GM23338 (cell line): ENCODE results near the gene VDAC1. TPM values are rescaled to one million over a fixed set of nuclear protein-coding genes. Genes with fewer than 3 reads are reported as not detected.

Experiments
- ATAC-seq: fragments of 200-7000 bp; cut with Tn5 transposase; 3 replicates; pipeline ENCODE4 v1.9.1; 2020
- DNase-seq: peaks from one replicate; pipeline ENCODE4 v3.0.0-alpha.2; 2015; ENCODE audit warnings: low spot score
- H2AFZ ChIP-seq: fragments of 200-600 bp; sonication (generic); 2 replicates; pipeline ENCODE4 v1.8.0; 2016; ENCODE audit warnings: antibody characterized with exemption, mild to moderate bottlenecking, moderate library complexity
- H3F3A ChIP-seq: fragments of 200-600 bp; sonication (generic); replicated peaks from 2 replicates; pipeline ENCODE4 v1.8.0; 2017; ENCODE audit warnings: antibody characterized with exemption, mixed run types, low read depth
- H3K27ac ChIP-seq: fragments of 200-600 bp; sonication (generic); 2 replicates; pipeline ENCODE4 v1.6.1; 2016; ENCODE audit warnings: low read depth
- H3K27me3 ChIP-seq: fragments of 200-600 bp; sonication (generic); 2 replicates; pipeline ENCODE4 v1.8.0; 2016; ENCODE audit warnings: mild to moderate bottlenecking, mixed run types, moderate library complexity; ENCODE audit not compliant: insufficient read depth
- H3K36me3 ChIP-seq: fragments of 200-600 bp; sonication (generic); 2 replicates; pipeline ENCODE4 v1.8.0; 2016; ENCODE audit warnings: mild to moderate bottlenecking; ENCODE audit not compliant: insufficient read depth
- H3K4me1 ChIP-seq: fragments of 200-600 bp; sonication (generic); 2 replicates; pipeline ENCODE4 v1.8.0; 2016; ENCODE audit warnings: mild to moderate bottlenecking, moderate library complexity; ENCODE audit not compliant: insufficient read depth
- H3K4me2 ChIP-seq: fragments of 200-600 bp; sonication (generic); 2 replicates; pipeline ENCODE4 v1.7.1; 2017; ENCODE audit warnings: mixed run types
- H3K4me3 ChIP-seq: fragments of 200-600 bp; sonication (generic); 2 replicates; pipeline ENCODE4 v1.6.1; 2016; ENCODE audit warnings: mixed run types
- H3K79me2 ChIP-seq: fragments of 200-600 bp; sonication (generic); replicated peaks from 2 replicates; pipeline ENCODE4 v1.8.0; 2017; ENCODE audit warnings: mild to moderate bottlenecking; ENCODE audit not compliant: insufficient read depth
- H3K9me2 ChIP-seq: fragments of 200-600 bp; sonication (generic); 2 replicates; pipeline ENCODE4 v1.8.0; 2017; ENCODE audit not compliant: insufficient read depth
- H4K20me1 ChIP-seq: fragments of 200-600 bp; sonication (generic); replicated peaks from 2 replicates; pipeline ENCODE4 v1.8.0; 2017; ENCODE audit warnings: mild to moderate bottlenecking; ENCODE audit not compliant: insufficient read depth
- H3K27ac Mint-ChIP-seq: 2 replicates; pipeline ENCODE4 v1.8.0; 2020; ENCODE audit warnings: inconsistent platforms, mild to moderate bottlenecking, moderate library complexity, mixed read lengths
- H3K27me3 Mint-ChIP-seq: 3 replicates; pipeline ENCODE4 v1.8.0; 2022; ENCODE audit warnings: low read depth, mild to moderate bottlenecking, moderate library complexity, mixed read lengths, inconsistent platforms; ENCODE audit not compliant: insufficient read depth, poor library complexity
- H3K36me3 Mint-ChIP-seq: 3 replicates; pipeline ENCODE4 v1.8.0; 2021; ENCODE audit warnings: low read depth, mild to moderate bottlenecking, inconsistent platforms, moderate library complexity, mixed read lengths
- H3K4me1 Mint-ChIP-seq: 3 replicates; pipeline ENCODE4 v1.8.0; 2020; ENCODE audit warnings: mild to moderate bottlenecking, inconsistent platforms, mixed read lengths
- H3K4me3 Mint-ChIP-seq: 3 replicates; pipeline ENCODE4 v1.8.0; 2021; ENCODE audit warnings: moderate library complexity, mild to moderate bottlenecking, inconsistent platforms, mixed read lengths
- H3K9me3 Mint-ChIP-seq: 3 replicates; pipeline ENCODE4 v1.8.0; 2020; ENCODE audit warnings: moderate library complexity, mild to moderate bottlenecking, inconsistent platforms, mixed read lengths
- CREB1 ChIP-seq: fragments of 250-450 bp; sonication (Bioruptor Pico); IDR thresholded peaks from 2 replicates; pipeline ENCODE4 v1.5.0; 2020; ENCODE audit warnings: low read depth, mild to moderate bottlenecking, moderate library complexity
- CTCF ChIP-seq, 2 experiments: fragments of 200-600 bp in 1 of 2; sonication (generic) in 1 of 2; conservative IDR thresholded peaks; 2 replicates each; pipeline versions ENCODE4 v1.5.1 to v1.6.1; 2016 to 2017; ENCODE audit warnings: antibody characterized with exemption in 2 of 2, low read depth in 2 of 2, mild to moderate bottlenecking in 2 of 2, moderate library complexity in 1 of 2
- ETS1 ChIP-seq: IDR thresholded peaks from 2 replicates; pipeline ENCODE4 v1.6.1; 2016; ENCODE audit warnings: antibody characterized with exemption
- EZH2 ChIP-seq: fragments of 200-600 bp; sonication (generic); IDR thresholded peaks from one replicate; pipeline ENCODE4 v1.8.0; 2017; ENCODE audit warnings: antibody characterized with exemption, mild to moderate bottlenecking, low read depth; ENCODE audit not compliant: unreplicated experiment
- EZH2phosphoT487 ChIP-seq: fragments of 200-600 bp; sonication (generic); IDR thresholded peaks from one replicate; pipeline ENCODE4 v1.8.1; 2018; ENCODE audit warnings: antibody characterized with exemption; ENCODE audit not compliant: unreplicated experiment
- JUNB ChIP-seq: IDR thresholded peaks from one replicate; pipeline ENCODE4 v1.6.1; 2016; ENCODE audit warnings: antibody characterized with exemption; ENCODE audit not compliant: unreplicated experiment
- NANOG ChIP-seq: IDR thresholded peaks from 2 replicates; pipeline ENCODE4 v1.6.1; 2016; ENCODE audit warnings: antibody characterized with exemption, borderline replicate concordance
- POLR2AphosphoS5 ChIP-seq: IDR thresholded peaks from 2 replicates; pipeline ENCODE4 v1.6.1; 2016; ENCODE audit warnings: antibody characterized with exemption, low read depth
- REST ChIP-seq: IDR thresholded peaks from one replicate; pipeline ENCODE4 v1.6.1; 2018; ENCODE audit warnings: antibody characterized with exemption; ENCODE audit not compliant: unreplicated experiment
- STAT1 ChIP-seq: IDR thresholded peaks from one replicate; pipeline ENCODE4 v1.6.1; 2016; ENCODE audit warnings: antibody characterized with exemption; ENCODE audit not compliant: unreplicated experiment
- ZNF114 ChIP-seq: fragments of 250-450 bp; sonication (Bioruptor Pico); IDR thresholded peaks from 2 replicates; pipeline ENCODE4 v1.5.0; 2020; ENCODE audit warnings: mild to moderate bottlenecking, moderate library complexity
- ZNF331 ChIP-seq: fragments of 250-450 bp; sonication (Bioruptor Pico); IDR thresholded peaks from 2 replicates; pipeline ENCODE4 v1.5.0; 2020; ENCODE audit warnings: low read depth, mild to moderate bottlenecking, moderate library complexity
- ZNF462 ChIP-seq: fragments of 250-450 bp; sonication (Bioruptor Pico); IDR thresholded peaks from 2 replicates; pipeline ENCODE4 v1.5.0; 2020; ENCODE audit warnings: mild to moderate bottlenecking, moderate library complexity
- polyA plus RNA-seq: library from polyadenylated mRNA; unstranded; fragments of >200 nt; fragmentation: Nextera tagmentation; extraction: Ambion mirVana; gene quantifications from 2 replicates; pipeline ENCODE4 v1.2.1, GENCODE V29; 2016
- total RNA-seq: library from RNA; depleted of rRNA; stranded (reverse); fragments of >200 nt; shearing (Covaris generic); gene quantifications from 2 replicates; pipeline ENCODE4 v1.2.3, GENCODE V29; 2014

Gene VDAC1
- total and polyA plus RNA-seq, 2 experiments from 2014 or later = 300 to 329 TPM

GRCh38 chr5:133983674-133984073 is 21.1 kb downstream of the VDAC1 start:
- Histone ChIP-seq H4K20me1 (peaks cover 16% of the 10 kb centered on the region), H3K27ac (no peak overlapping the region), H3K4me1 (no peaks in the 10 kb centered on the region), H3K79me2 (peaks cover 54% of the 10 kb centered on the region), H3F3A (no peaks in the 10 kb centered on the region; the same call in 1 of the 2 replicates), H2AFZ (no peak overlapping the region), H3K36me3 (peaks cover 48% of the 10 kb centered on the region), H3K4me3 (no peak overlapping the region), H3K9me2 (no peaks in the 10 kb centered on the region), H3K4me2 (no peak overlapping the region), H3K27me3 (no peaks in the 10 kb centered on the region)
- Mint-ChIP-seq H3K36me3 (peaks cover 83% of the 10 kb centered on the region), H3K27ac (no peak overlapping the region), H3K4me1 (no peaks in the 10 kb centered on the region), H3K27me3 (no peaks in the 10 kb centered on the region), H3K4me3 (no peak overlapping the region), H3K9me3 (no peaks in the 10 kb centered on the region)
- TF ChIP-seq ZNF331 (CRISPR knock-in tag) = no peak
- TF ChIP-seq CTCF (conservative IDR thresholded peaks at IDR 0.05; ENCODE audit: low read depth in 2 of 2) = no peak
- no peak for TF ChIP-seq REST
- no peak for TF ChIP-seq CREB1 (CRISPR knock-in tag)
- TF ChIP-seq NANOG = no peak
- no peak for TF ChIP-seq STAT1
- TF ChIP-seq JUNB = no peak
- no peak for TF ChIP-seq ZNF114 (CRISPR knock-in tag)
- no peak for TF ChIP-seq EZH2
- no peak for TF ChIP-seq EZH2phosphoT487
- TF ChIP-seq ETS1 = no peak
- TF ChIP-seq ZNF462 = no peak
- no peak for TF ChIP-seq POLR2AphosphoS5
- no peak for ATAC-seq
- no peak for DNase-seq
